Measurements from ENCODE around the gene KPNA1.
A peak's percentile ranks its signal among the peaks of the same experiment; 100 is the strongest.

KPNA1 gene

GRCh38 chr3:122383771-122384697 is 130.7 kb downstream of the KPNA1 start, which contains the start of gene FAM162A:
Gene FAM162A, plus strand, starts transcription at chr3:122384182. Its CDS starts 84 bp downstream, at chr3:122384266.
- Mint-ChIP-seq H3K4me3 (peak within 1 kb of the TSS; percentile 93), H3K27me3 (ENCODE audit: low read depth) (no peaks in the 10 kb centered on the region), H3K9me3 (no peaks in the 10 kb centered on the region), H3K4me1 (ENCODE audit: low read depth) (peaks cover 52% of the 10 kb centered on the region), H3K27ac (peak within 1 kb of the TSS; percentile 90), H3K36me3 (ENCODE audit: low read depth) (peaks cover 13% of the 10 kb centered on the region)

- no peaks in the 10 kb centered on the region for H3K27me3 Mint-ChIP-seq (ENCODE audit: low read depth)
- H3K36me3 Mint-ChIP-seq (ENCODE audit: low read depth) = peaks cover 8% of the 10 kb centered on the region
- H3K9me3 Mint-ChIP-seq = no peaks in the 10 kb centered on the region
- peaks cover 50% of the 10 kb centered on the region for H3K4me1 Mint-ChIP-seq (ENCODE audit: low read depth)
- peak within 1 kb of the TSS; percentile 90 for H3K27ac Mint-ChIP-seq
- H3K4me3 Mint-ChIP-seq = peak within 1 kb of the TSS; percentile 93
Measured at GRCh38 chr3:122382888-122383666, 131.7 kb downstream of the KPNA1 start, which contains the start of gene MIX23. Gene MIX23, minus strand, starts transcription at chr3:122383231. Its CDS starts 7 bp downstream, at chr3:122383224.

GRCh38 chr3:122377975-122378374 is 136.8 kb downstream of the KPNA1 start:
- Mint-ChIP-seq H3K27ac (no peak overlapping the region), H3K9me3 (no peaks in the 10 kb centered on the region), H3K36me3 (ENCODE audit: low read depth) (peaks cover 16% of the 10 kb centered on the region), H3K4me3 (no peak overlapping the region), H3K4me1 (ENCODE audit: low read depth) (peaks cover 31% of the 10 kb centered on the region), H3K27me3 (ENCODE audit: low read depth) (no peaks in the 10 kb centered on the region)

GRCh38 chr3:122374034-122374433 is 140.7 kb downstream of the KPNA1 start:
- H3K36me3 Mint-ChIP-seq (ENCODE audit: low read depth) = peaks cover 17% of the 10 kb centered on the region
- peaks cover 14% of the 10 kb centered on the region for H3K4me1 Mint-ChIP-seq (ENCODE audit: low read depth)
- no peak overlapping the region for H3K4me3 Mint-ChIP-seq
- no peak overlapping the region for H3K27ac Mint-ChIP-seq
- no peaks in the 10 kb centered on the region for H3K9me3 Mint-ChIP-seq
- no peaks in the 10 kb centered on the region for H3K27me3 Mint-ChIP-seq (ENCODE audit: low read depth)

Measured in T-helper 1 cell treated with Interleukin-12 subunit alpha and Interleukin-12 subunit beta and Interleukin-4 antibody, amounts not matched to agents 30 μg/mL and 1 μg/mL, for 36 hours (primary cell).